Activated T-helper 17 cell treated with anti-CD3 and anti-CD28 coated beads, Interleukin-2, amount 50 U/mL, for 72 hours (primary cell): ENCODE measurements around the gene FITM1. TPM values are rescaled to one million over a fixed set of nuclear protein-coding genes. Genes with fewer than 3 reads are reported as not detected.

ENCODE experiments used
- ATAC-seq: fragments of 150-1000 bp; cut with Tn5 transposase; replicated peaks from 2 replicates; pipeline ENCODE4 v1.10.0; 2021; ENCODE audit warnings: mild to moderate bottlenecking, moderate library complexity
- H3K27ac Mint-ChIP-seq: one replicate; pipeline ENCODE4 v1.8.0; 2022; ENCODE audit warnings: mixed read lengths
- H3K27me3 Mint-ChIP-seq: one replicate; pipeline ENCODE4 v1.8.0; 2022; ENCODE audit warnings: mixed read lengths
- H3K36me3 Mint-ChIP-seq: one replicate; pipeline ENCODE4 v1.8.0; 2022; ENCODE audit warnings: low read depth, mild to moderate bottlenecking, mixed read lengths
- H3K4me1 Mint-ChIP-seq: one replicate; pipeline ENCODE4 v1.8.0; 2022; ENCODE audit warnings: mixed read lengths
- H3K4me3 Mint-ChIP-seq: one replicate; pipeline ENCODE4 v1.8.0; 2022; ENCODE audit warnings: mild to moderate bottlenecking, mixed read lengths
- H3K9me3 Mint-ChIP-seq: one replicate; pipeline ENCODE4 v1.8.0; 2022; ENCODE audit warnings: mixed read lengths
- total RNA-seq, 2 donors: library from RNA; stranded (reverse); gene quantifications; one replicate each; pipeline ENCODE4 v1.2.3, GENCODE V29; 2022

FITM1 gene
- total RNA-seq, 2 donors from 2014 or later, result 0.58 TPM; not detected in 1

DNA sequence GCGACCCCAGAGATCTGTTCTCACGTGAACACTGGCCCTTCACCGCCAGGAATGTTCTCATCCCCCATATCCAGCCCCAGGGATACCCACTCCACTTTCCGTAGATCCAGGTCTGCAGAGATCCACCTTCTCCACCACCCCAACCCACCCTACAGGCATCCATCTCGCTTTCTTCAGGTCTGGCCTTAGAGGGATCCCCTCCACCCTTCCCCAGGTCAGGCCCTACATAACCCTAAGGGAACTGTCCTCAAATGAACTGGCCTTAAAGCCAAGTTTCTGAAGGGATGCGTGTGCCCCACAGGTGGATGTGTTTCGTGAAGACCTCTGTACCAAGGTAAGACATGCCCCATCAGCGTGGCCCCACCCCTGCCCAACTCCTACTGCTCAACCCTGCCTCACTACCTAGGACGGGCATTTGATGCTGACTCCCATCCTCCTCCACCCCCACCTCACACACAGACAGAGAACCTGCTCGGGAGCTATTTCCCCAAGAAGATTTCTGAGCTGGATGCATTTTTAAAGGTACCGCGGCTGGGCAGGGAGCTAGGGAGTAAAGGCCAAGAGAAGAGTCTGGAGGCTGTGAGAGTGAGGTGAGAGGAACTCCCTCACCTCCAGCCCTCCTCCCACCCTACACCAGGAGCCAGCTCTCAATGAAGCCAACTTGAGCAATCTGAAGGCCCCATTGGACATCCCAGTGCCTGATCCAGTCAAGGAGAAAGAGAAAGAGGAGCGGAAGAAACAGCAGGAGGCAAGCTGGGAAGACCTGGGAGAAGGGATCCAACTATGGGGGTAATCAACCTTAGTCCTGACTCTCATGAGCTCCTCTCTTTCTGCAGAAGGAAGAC is 6.4 kb downstream of the FITM1 start:
- ATAC-seq, result no peak
- Mint-ChIP-seq H3K9me3 (no peaks in the 10 kb centered on the region), H3K27ac (peak overlapping the region; percentile 91), H3K4me1 (peaks cover 43% of the 10 kb centered on the region), H3K27me3 (no peaks in the 10 kb centered on the region), H3K4me3 (peak overlapping the region; percentile 86), H3K36me3 (peaks cover 55% of the 10 kb centered on the region)

GRCh38 chr14:24137529-24138395 is 7.3 kb downstream of the FITM1 start:
- Mint-ChIP-seq H3K4me1 (peaks cover 42% of the 10 kb centered on the region), H3K27me3 (no peaks in the 10 kb centered on the region), H3K36me3 (peaks cover 64% of the 10 kb centered on the region), H3K27ac (peak overlapping the region; percentile 91), H3K9me3 (no peaks in the 10 kb centered on the region), H3K4me3 (peak overlapping the region; percentile 86)
- no peak for ATAC-seq

GRCh38 chr14:24138396-24139271 is 8.2 kb downstream of the FITM1 start:
- Mint-ChIP-seq H3K4me3 (peak overlapping the region; percentile 86), H3K27ac (peak overlapping the region; percentile 82), H3K36me3 (peaks cover 73% of the 10 kb centered on the region), H3K27me3 (no peaks in the 10 kb centered on the region), H3K9me3 (no peaks in the 10 kb centered on the region), H3K4me1 (peaks cover 45% of the 10 kb centered on the region)
- no peak for ATAC-seq

DNA sequence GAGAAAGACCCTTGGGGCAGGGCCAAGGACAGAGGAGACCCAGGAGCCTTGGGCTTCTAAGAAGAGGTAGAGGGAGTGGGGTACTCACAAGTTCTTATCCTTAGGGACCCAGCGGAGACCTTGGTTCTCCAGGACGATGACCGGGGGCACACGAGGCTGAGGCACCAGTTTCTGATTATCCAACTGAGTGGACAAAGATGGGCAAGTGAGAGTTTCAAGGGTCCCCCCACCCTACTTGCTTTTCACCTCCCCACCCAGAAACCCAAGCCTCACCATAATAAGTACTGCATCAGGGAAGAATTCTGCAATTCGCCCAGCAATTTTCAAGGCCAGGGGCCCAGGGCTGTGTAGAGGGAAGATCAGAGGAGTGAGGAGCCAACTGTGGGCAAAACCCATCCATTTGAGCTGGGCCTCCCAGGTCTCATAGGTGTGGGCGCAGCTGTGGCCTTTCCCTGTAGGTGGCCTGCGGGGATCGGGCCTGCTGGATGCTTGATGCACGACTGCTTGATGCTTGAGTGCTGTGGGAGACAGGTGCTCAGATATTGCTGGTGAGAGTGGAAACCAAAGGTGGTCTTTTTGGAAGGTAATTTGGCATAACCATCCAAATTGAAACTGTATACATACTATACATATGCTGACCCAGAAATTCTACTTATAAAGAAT is 8.9 kb downstream of the FITM1 start:
- H3K36me3 Mint-ChIP-seq, result peaks cover 80% of the 10 kb centered on the region

DNA sequence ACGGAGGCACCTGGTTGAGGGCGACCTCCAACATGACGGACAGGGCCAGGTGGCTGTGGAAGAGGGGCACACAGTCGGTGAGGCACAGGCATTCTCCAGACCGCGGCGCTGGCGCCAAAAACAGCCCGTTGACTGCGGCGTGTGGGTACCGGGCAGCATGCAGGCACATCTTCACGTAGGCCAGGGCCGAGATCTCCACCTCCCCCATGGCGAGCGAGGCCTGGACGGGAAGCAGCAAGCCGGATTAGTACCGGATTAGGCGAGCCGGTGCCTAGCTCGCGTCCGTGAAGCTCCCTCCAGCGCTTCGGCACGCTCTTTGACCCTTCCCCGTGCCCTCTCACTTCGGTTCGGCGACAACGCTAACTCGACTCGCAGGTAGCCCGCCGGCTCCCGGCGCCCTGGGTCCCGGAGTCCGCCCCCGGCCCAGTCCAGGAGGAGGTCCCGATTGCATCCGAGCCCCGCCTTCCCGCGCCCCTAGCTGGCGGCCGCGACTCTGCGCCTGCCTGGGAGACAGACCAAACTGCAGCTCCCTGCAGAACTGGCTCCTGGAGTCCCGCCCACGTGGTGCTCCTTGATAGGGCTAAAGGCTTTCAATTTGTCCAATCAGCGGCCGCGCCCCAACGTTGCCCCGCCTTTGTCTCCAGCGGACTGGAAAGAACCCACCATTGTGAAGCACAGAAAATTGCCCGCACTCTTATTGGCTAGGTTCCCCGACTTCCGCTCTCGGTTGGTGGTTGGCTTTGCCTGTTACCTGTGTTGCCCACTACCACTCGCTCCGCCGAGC is 10.8 kb downstream of the FITM1 start, which contains the start of gene EMC9:
EMC9 (minus strand) TSS at position 495 of the 784 bp plus-strand sequence; CDS start at position 208, 287 bp downstream.
- H3K4me3 Mint-ChIP-seq, result peak within 1 kb of the TSS; percentile 86
- H3K27me3 Mint-ChIP-seq, result no peaks in the 10 kb centered on the region
- H3K4me1 Mint-ChIP-seq, result peaks cover 55% of the 10 kb centered on the region
- H3K36me3 Mint-ChIP-seq, result peaks cover 99% of the 10 kb centered on the region
- peak within 1 kb of the TSS; percentile 90 for H3K27ac Mint-ChIP-seq
- ATAC-seq, result peak; percentile 90
- H3K9me3 Mint-ChIP-seq, result no peaks in the 10 kb centered on the region

More for the DNA sequence above, 8.9 kb downstream of the FITM1 start:
- Mint-ChIP-seq H3K4me1 (peaks cover 51% of the 10 kb centered on the region), H3K27ac (peak overlapping the region; percentile 82), H3K4me3 (peak overlapping the region; percentile 86), H3K9me3 (no peaks in the 10 kb centered on the region), H3K27me3 (no peaks in the 10 kb centered on the region)
- no peak for ATAC-seq

DNA sequence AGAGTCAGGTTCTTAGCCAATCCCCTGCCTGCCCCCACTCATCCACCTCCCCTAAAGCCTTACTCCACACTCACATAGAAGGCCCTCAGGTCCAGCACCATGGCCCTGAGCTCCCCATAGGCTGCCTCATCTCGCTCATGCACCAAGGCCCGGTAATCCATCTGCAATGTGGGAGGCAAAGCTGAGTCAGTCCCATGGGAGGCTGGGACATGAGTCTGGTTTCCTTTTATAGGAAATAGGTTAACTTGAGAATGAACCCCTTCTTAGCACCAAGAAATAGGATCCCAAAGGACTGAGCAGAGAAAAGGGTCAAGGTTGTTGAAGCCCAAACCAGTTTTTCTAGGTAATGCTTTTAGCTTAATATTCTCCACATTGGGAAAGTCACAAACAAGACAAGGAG is 13.1 kb downstream of the FITM1 start:
- Mint-ChIP-seq H3K4me1 (peaks cover 46% of the 10 kb centered on the region), H3K36me3 (peaks cover 85% of the 10 kb centered on the region), H3K27ac (no peak overlapping the region), H3K4me3 (peak overlapping the region; percentile 86), H3K27me3 (no peaks in the 10 kb centered on the region), H3K9me3 (no peaks in the 10 kb centered on the region)
- no peak for ATAC-seq

DNA sequence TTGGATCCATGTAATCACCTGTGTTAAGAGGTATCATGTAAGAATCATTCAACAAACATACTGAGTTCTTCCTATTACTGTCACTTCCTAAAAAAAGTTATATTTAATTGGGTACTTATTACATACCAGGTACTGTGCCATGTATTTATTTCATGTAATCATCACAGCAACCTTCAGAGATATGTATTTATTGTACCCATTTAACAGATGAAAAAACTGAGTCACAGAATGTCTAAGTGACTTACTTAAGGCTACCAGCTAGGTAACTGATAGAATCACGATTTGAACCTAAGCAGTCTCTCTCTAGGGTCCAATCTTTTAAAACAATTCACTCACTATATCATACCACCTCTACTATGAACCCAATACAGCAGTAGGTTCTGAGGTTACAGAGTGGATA is 14.0 kb downstream of the FITM1 start:
- no peak for ATAC-seq
- Mint-ChIP-seq H3K4me3 (peak overlapping the region; percentile 91), H3K9me3 (no peaks in the 10 kb centered on the region), H3K36me3 (peaks cover 85% of the 10 kb centered on the region), H3K27ac (no peak overlapping the region), H3K4me1 (peaks cover 46% of the 10 kb centered on the region), H3K27me3 (no peaks in the 10 kb centered on the region)

- Mint-ChIP-seq H3K27me3 (no peaks in the 10 kb centered on the region), H3K4me1 (peaks cover 46% of the 10 kb centered on the region), H3K27ac (peak overlapping the region; percentile 85), H3K36me3 (peaks cover 85% of the 10 kb centered on the region), H3K9me3 (no peaks in the 10 kb centered on the region), H3K4me3 (peak overlapping the region; percentile 91)
- no peak for ATAC-seq
Measured at GRCh38 chr14:24145219-24145618, 14.8 kb downstream of the FITM1 start.

GRCh38 chr14:24145690-24146452 is 15.4 kb downstream of the FITM1 start:
- H3K9me3 Mint-ChIP-seq, result no peaks in the 10 kb centered on the region
- peak overlapping the region; percentile 85 for H3K27ac Mint-ChIP-seq
- H3K36me3 Mint-ChIP-seq, result peaks cover 85% of the 10 kb centered on the region
- peaks cover 46% of the 10 kb centered on the region for H3K4me1 Mint-ChIP-seq
- H3K27me3 Mint-ChIP-seq, result no peaks in the 10 kb centered on the region
- no peak for ATAC-seq
- H3K4me3 Mint-ChIP-seq, result peak overlapping the region; percentile 91

- H3K27ac Mint-ChIP-seq, result peak within 1 kb of the TSS; percentile 85
- no peaks in the 10 kb centered on the region for H3K27me3 Mint-ChIP-seq
- H3K4me3 Mint-ChIP-seq, result peak within 1 kb of the TSS; percentile 91
- H3K9me3 Mint-ChIP-seq, result no peaks in the 10 kb centered on the region
- peaks cover 46% of the 10 kb centered on the region for H3K4me1 Mint-ChIP-seq
- peak; percentile 74 for ATAC-seq
- H3K36me3 Mint-ChIP-seq, result peaks cover 85% of the 10 kb centered on the region
Measured at GRCh38 chr14:24146453-24146977, 16.1 kb downstream of the FITM1 start, which contains the start of gene PSME2. PSME2 (minus strand) TSS chr14:24146610; CDS start chr14:24146581, 29 bp downstream.

DNA sequence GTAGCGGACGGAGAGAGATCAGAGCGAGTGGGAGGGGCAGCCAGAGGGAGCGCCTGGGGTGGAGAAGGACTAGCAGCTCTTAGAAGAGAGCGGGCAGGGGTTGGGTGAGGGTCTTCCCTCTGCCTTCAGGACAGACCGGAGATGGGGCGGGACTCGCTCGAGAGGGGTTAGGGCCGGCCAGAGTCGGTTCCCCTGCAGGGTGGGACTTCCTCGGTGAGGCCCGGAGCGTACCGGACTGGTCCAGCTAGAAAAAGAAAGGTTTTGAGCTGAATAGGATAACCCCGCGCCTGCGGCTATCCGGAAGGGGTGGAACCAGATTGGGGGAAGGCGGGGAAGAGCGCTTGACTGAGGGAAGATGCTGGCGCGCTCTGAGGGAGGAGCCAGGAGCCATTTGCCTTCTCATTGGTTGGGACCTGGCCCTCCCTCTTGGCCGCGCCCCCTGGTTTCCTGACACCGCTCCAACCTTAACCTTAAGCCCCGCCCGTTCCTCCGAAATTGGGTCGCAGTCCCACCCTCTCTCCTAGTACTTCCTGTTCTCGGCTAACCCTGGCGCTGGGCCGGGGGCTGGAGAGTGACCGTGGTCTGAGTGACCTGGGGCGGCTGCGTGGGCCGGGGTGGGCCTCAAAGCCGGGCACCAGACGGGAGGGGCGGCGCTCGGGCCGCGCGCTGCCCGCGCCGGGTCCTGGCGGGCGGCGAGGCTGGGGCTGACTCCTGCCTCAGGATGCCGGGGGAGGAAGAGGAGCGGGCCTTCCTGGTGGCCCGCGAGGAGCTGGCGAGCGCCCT is 16.7 kb downstream of the FITM1 start, which contains the start of gene RNF31:
RNF31 (plus strand) TSS at position 521 of the 783 bp plus-strand sequence; CDS start at position 722, 201 bp downstream.
- peak; percentile 91 for ATAC-seq
- Mint-ChIP-seq H3K9me3 (no peaks in the 10 kb centered on the region), H3K4me1 (peaks cover 42% of the 10 kb centered on the region), H3K36me3 (peaks cover 85% of the 10 kb centered on the region), H3K27me3 (no peaks in the 10 kb centered on the region), H3K4me3 (peak within 1 kb of the TSS; percentile 91), H3K27ac (peak within 1 kb of the TSS; percentile 85)
